ENCODE measurements around the gene ZNF385D.

The ZNF385D gene

GRCh38 chr3:21790466-21790865 is 39.5 kb upstream of the ZNF385D start:
- Histone ChIP-seq H3K4me3 (ENCODE audit: insufficient read length, low read depth) (no peak overlapping the region), H3K9ac (ENCODE audit: insufficient read length, low read depth) (no peak overlapping the region), H3K27me3 (ENCODE audit: insufficient read depth, insufficient read length) (no peaks in the 10 kb centered on the region), H3K9me3 (ENCODE audit: insufficient read depth, low read length) (no peaks in the 10 kb centered on the region), H3K36me3 (ENCODE audit: insufficient read depth, insufficient read length, low read length) (no peaks in the 10 kb centered on the region), H3K4me1 (ENCODE audit: insufficient read depth, insufficient read length) (no peaks in the 10 kb centered on the region)
- TF ChIP-seq ZNF274 (IDR thresholded peaks at IDR 0.05; ENCODE audit: low read depth, low read length) (no peak), SUZ12 (IDR thresholded peaks at IDR 0.05; ENCODE audit: extremely low read depth, insufficient read depth, insufficient read length) (no peak), YY1 (IDR thresholded peaks at IDR 0.05; ENCODE audit: insufficient read depth, insufficient read length) (no peak)
- DNase-seq (ENCODE audit: low read depth, low spot score) = no peak

- DNase-seq (ENCODE audit: low read depth, low spot score) = no peak
- no peak for TF ChIP-seq SUZ12 (IDR thresholded peaks at IDR 0.05; ENCODE audit: extremely low read depth, insufficient read depth, insufficient read length)
- TF ChIP-seq YY1 (IDR thresholded peaks at IDR 0.05; ENCODE audit: insufficient read depth, insufficient read length) = no peak
- TF ChIP-seq ZNF274 (IDR thresholded peaks at IDR 0.05; ENCODE audit: low read depth, low read length) = no peak
- no peak overlapping the region for H3K9ac ChIP-seq (ENCODE audit: insufficient read length, low read depth)
- no peaks in the 10 kb centered on the region for H3K36me3 ChIP-seq (ENCODE audit: insufficient read depth, insufficient read length, low read length)
- no peaks in the 10 kb centered on the region for H3K27me3 ChIP-seq (ENCODE audit: insufficient read depth, insufficient read length)
- no peaks in the 10 kb centered on the region for H3K9me3 ChIP-seq (ENCODE audit: insufficient read depth, low read length)
- H3K4me1 ChIP-seq (ENCODE audit: insufficient read depth, insufficient read length) = no peaks in the 10 kb centered on the region
- H3K4me3 ChIP-seq (ENCODE audit: insufficient read length, low read depth) = no peak overlapping the region
Observed at GRCh38 chr3:21789730-21790129, 38.7 kb upstream of the ZNF385D start.

- H3K4me1 ChIP-seq (ENCODE audit: insufficient read depth, insufficient read length) = no peaks in the 10 kb centered on the region
- DNase-seq (ENCODE audit: low read depth, low spot score) = no peak
- no peaks in the 10 kb centered on the region for H3K27me3 ChIP-seq (ENCODE audit: insufficient read depth, insufficient read length)
Observed at GRCh38 chr3:21786438-21786797, 35.4 kb upstream of the ZNF385D start.

GRCh38 chr3:21785765-21786437 is 34.9 kb upstream of the ZNF385D start:
- H3K9ac ChIP-seq (ENCODE audit: insufficient read length, low read depth) = no peak overlapping the region
- H3K4me3 ChIP-seq (ENCODE audit: insufficient read length, low read depth) = no peak overlapping the region
- no peak for DNase-seq (ENCODE audit: low read depth, low spot score)

More at GRCh38 chr3:21786438-21786797, 35.4 kb upstream of the ZNF385D start:
- Histone ChIP-seq H3K9ac (ENCODE audit: insufficient read length, low read depth) (no peak overlapping the region), H3K36me3 (ENCODE audit: insufficient read depth, insufficient read length, low read length) (no peaks in the 10 kb centered on the region), H3K4me3 (ENCODE audit: insufficient read length, low read depth) (no peak overlapping the region), H3K9me3 (ENCODE audit: insufficient read depth, low read length) (no peaks in the 10 kb centered on the region)
- TF ChIP-seq SUZ12 (IDR thresholded peaks at IDR 0.05; ENCODE audit: extremely low read depth, insufficient read depth, insufficient read length) = no peak
- no peak for TF ChIP-seq YY1 (IDR thresholded peaks at IDR 0.05; ENCODE audit: insufficient read depth, insufficient read length)
- TF ChIP-seq ZNF274 (IDR thresholded peaks at IDR 0.05; ENCODE audit: low read depth, low read length) = no peak

GRCh38 chr3:21783839-21784238 is 32.8 kb upstream of the ZNF385D start:
- H3K4me3 ChIP-seq (ENCODE audit: insufficient read length, low read depth) = no peak overlapping the region
- TF ChIP-seq ZNF274 (IDR thresholded peaks at IDR 0.05; ENCODE audit: low read depth, low read length) (no peak), SUZ12 (IDR thresholded peaks at IDR 0.05; ENCODE audit: extremely low read depth, insufficient read depth, insufficient read length) (no peak), YY1 (IDR thresholded peaks at IDR 0.05; ENCODE audit: insufficient read depth, insufficient read length) (no peak)
- no peak for DNase-seq (ENCODE audit: low read depth, low spot score)
- H3K27me3 ChIP-seq (ENCODE audit: insufficient read depth, insufficient read length) = no peaks in the 10 kb centered on the region
- no peak overlapping the region for H3K9ac ChIP-seq (ENCODE audit: insufficient read length, low read depth)
- no peaks in the 10 kb centered on the region for H3K4me1 ChIP-seq (ENCODE audit: insufficient read depth, insufficient read length)
- H3K9me3 ChIP-seq (ENCODE audit: insufficient read depth, low read length) = no peaks in the 10 kb centered on the region
- H3K36me3 ChIP-seq (ENCODE audit: insufficient read depth, insufficient read length, low read length) = no peaks in the 10 kb centered on the region

More at GRCh38 chr3:21785765-21786437, 34.9 kb upstream of the ZNF385D start:
- H3K27me3 ChIP-seq (ENCODE audit: insufficient read depth, insufficient read length) = no peaks in the 10 kb centered on the region
- no peaks in the 10 kb centered on the region for H3K9me3 ChIP-seq (ENCODE audit: insufficient read depth, low read length)
- H3K36me3 ChIP-seq (ENCODE audit: insufficient read depth, insufficient read length, low read length) = no peaks in the 10 kb centered on the region
- H3K4me1 ChIP-seq (ENCODE audit: insufficient read depth, insufficient read length) = no peaks in the 10 kb centered on the region
- TF ChIP-seq SUZ12 (IDR thresholded peaks at IDR 0.05; ENCODE audit: extremely low read depth, insufficient read depth, insufficient read length) = no peak
- no peak for TF ChIP-seq ZNF274 (IDR thresholded peaks at IDR 0.05; ENCODE audit: low read depth, low read length)
- TF ChIP-seq YY1 (IDR thresholded peaks at IDR 0.05; ENCODE audit: insufficient read depth, insufficient read length) = no peak

GRCh38 chr3:21781355-21781754 is 30.3 kb upstream of the ZNF385D start:
- no peaks in the 10 kb centered on the region for H3K9me3 ChIP-seq (ENCODE audit: insufficient read depth, low read length)
- H3K4me1 ChIP-seq (ENCODE audit: insufficient read depth, insufficient read length) = no peaks in the 10 kb centered on the region
- H3K9ac ChIP-seq (ENCODE audit: insufficient read length, low read depth) = no peak overlapping the region
- no peaks in the 10 kb centered on the region for H3K27me3 ChIP-seq (ENCODE audit: insufficient read depth, insufficient read length)
- H3K4me3 ChIP-seq (ENCODE audit: insufficient read length, low read depth) = no peak overlapping the region
- no peaks in the 10 kb centered on the region for H3K36me3 ChIP-seq (ENCODE audit: insufficient read depth, insufficient read length, low read length)
- no peak for DNase-seq (ENCODE audit: low read depth, low spot score)
- TF ChIP-seq SUZ12 (IDR thresholded peaks at IDR 0.05; ENCODE audit: extremely low read depth, insufficient read depth, insufficient read length) (no peak), ZNF274 (IDR thresholded peaks at IDR 0.05; ENCODE audit: low read depth, low read length) (no peak), YY1 (IDR thresholded peaks at IDR 0.05; ENCODE audit: insufficient read depth, insufficient read length) (no peak)

GRCh38 chr3:21779909-21780308 is 28.9 kb upstream of the ZNF385D start:
- no peak overlapping the region for H3K4me3 ChIP-seq (ENCODE audit: insufficient read length, low read depth)
- no peaks in the 10 kb centered on the region for H3K4me1 ChIP-seq (ENCODE audit: insufficient read depth, insufficient read length)
- no peaks in the 10 kb centered on the region for H3K36me3 ChIP-seq (ENCODE audit: insufficient read depth, insufficient read length, low read length)
- no peak for DNase-seq (ENCODE audit: low read depth, low spot score)
- H3K27me3 ChIP-seq (ENCODE audit: insufficient read depth, insufficient read length) = no peaks in the 10 kb centered on the region
- TF ChIP-seq YY1 (IDR thresholded peaks at IDR 0.05; ENCODE audit: insufficient read depth, insufficient read length) = no peak
- TF ChIP-seq SUZ12 (IDR thresholded peaks at IDR 0.05; ENCODE audit: extremely low read depth, insufficient read depth, insufficient read length) = no peak
- no peak for TF ChIP-seq ZNF274 (IDR thresholded peaks at IDR 0.05; ENCODE audit: low read depth, low read length)
- H3K9me3 ChIP-seq (ENCODE audit: insufficient read depth, low read length) = no peaks in the 10 kb centered on the region
- H3K9ac ChIP-seq (ENCODE audit: insufficient read length, low read depth) = no peak overlapping the region
